GDM1 (cell line): ENCODE data around the gene AUH.

Experiments used
- DNase-seq: peaks from one replicate; lab custom pipeline; 2025; lab: John Stamatoyannopoulos, UW

The AUH gene

GRCh38 chr9:91295357-91295756 lies 66.4 kb downstream of the AUH start:
- no peak for DNase-seq

GRCh38 chr9:91291866-91292265 lies 69.9 kb downstream of the AUH start:
- no peak for DNase-seq

GRCh38 chr9:91289244-91289643 lies 72.5 kb downstream of the AUH start:
- no peak for DNase-seq

- DNase-seq: no peak
Measured at GRCh38 chr9:91285729-91286353, 75.9 kb downstream of the AUH start.

GRCh38 chr9:91282292-91282691 lies 79.4 kb downstream of the AUH start:
- no peak for DNase-seq

- DNase-seq: no peak
Measured at GRCh38 chr9:91279296-91280204, 82.2 kb downstream of the AUH start.

- DNase-seq: no peak
Measured at GRCh38 chr9:91276513-91276912, 85.2 kb downstream of the AUH start.

- DNase-seq: no peak
Measured at GRCh38 chr9:91275655-91276054, 86.1 kb downstream of the AUH start.

GRCh38 chr9:91274949-91275492 lies 86.7 kb downstream of the AUH start:
- DNase-seq: no peak

GRCh38 chr9:91273853-91274552 lies 87.7 kb downstream of the AUH start:
- no peak for DNase-seq

GRCh38 chr9:91271156-91271555 lies 90.6 kb downstream of the AUH start:
- DNase-seq: no peak

- no peak for DNase-seq
Measured at GRCh38 chr9:91269907-91270491, 91.7 kb downstream of the AUH start.

- no peak for DNase-seq
Measured at GRCh38 chr9:91266448-91266847, 95.3 kb downstream of the AUH start.

- DNase-seq: no peak
Measured at GRCh38 chr9:91265514-91265913, 96.2 kb downstream of the AUH start.

- DNase-seq: no peak
Measured at GRCh38 chr9:91261417-91261816, 100.3 kb downstream of the AUH start.

- no peak for DNase-seq
Measured at GRCh38 chr9:91259162-91259561, 102.6 kb downstream of the AUH start.

- DNase-seq: no peak
Measured at GRCh38 chr9:91258451-91258850, 103.3 kb downstream of the AUH start.

- DNase-seq: no peak
Measured at GRCh38 chr9:91256235-91256634, 105.5 kb downstream of the AUH start.

- DNase-seq: no peak
Measured at GRCh38 chr9:91255327-91255726, 106.4 kb downstream of the AUH start.

- DNase-seq: no peak
Measured at GRCh38 chr9:91253488-91253887, 108.2 kb downstream of the AUH start.

GRCh38 chr9:91248707-91249106 lies 113.0 kb downstream of the AUH start:
- no peak for DNase-seq

- no peak for DNase-seq
Measured at GRCh38 chr9:91247278-91247677, 114.4 kb downstream of the AUH start.
